ENCODE measurements around the gene SCUBE2. TPM values are rescaled to one million over a fixed set of nuclear protein-coding genes. Genes with fewer than 3 reads are reported as not detected.
"Not testable (repeated sequence)": the region's sequence is repeated elsewhere in the genome, so short reads cannot be mapped to it uniquely, and the experiment has no call there.

Gene SCUBE2
- total and polyA plus RNA-seq, 7 donors: 1.2 to 4.3 (median 1.7) TPM

DNA sequence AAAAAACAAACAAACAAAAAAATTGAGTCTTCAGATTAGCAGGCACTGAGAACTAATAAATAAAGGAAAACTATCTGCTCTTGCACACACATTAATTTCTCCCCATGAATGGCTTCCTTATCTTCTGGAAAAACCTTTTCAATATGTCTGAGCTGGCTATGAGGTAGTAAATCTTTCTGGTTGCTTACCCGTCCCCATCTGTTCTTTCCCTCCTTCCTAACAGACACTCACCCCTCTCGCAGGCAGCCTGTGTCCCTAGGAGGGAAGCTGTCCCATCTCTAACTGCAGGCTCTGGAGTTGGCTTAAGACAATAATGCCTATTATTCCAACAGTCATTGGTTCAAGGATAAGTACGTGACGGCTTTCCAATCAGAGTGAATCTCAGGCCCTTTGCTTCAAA lies 8.2 kb upstream of the SCUBE2 start:
- TF ChIP-seq, protein P1, sequence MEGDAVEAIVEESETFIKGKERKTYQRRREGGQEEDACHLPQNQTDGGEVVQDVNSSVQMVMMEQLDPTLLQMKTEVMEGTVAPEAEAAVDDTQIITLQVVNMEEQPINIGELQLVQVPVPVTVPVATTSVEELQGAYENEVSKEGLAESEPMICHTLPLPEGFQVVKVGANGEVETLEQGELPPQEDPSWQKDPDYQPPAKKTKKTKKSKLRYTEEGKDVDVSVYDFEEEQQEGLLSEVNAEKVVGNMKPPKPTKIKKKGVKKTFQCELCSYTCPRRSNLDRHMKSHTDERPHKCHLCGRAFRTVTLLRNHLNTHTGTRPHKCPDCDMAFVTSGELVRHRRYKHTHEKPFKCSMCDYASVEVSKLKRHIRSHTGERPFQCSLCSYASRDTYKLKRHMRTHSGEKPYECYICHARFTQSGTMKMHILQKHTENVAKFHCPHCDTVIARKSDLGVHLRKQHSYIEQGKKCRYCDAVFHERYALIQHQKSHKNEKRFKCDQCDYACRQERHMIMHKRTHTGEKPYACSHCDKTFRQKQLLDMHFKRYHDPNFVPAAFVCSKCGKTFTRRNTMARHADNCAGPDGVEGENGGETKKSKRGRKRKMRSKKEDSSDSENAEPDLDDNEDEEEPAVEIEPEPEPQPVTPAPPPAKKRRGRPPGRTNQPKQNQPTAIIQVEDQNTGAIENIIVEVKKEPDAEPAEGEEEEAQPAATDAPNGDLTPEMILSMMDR (IDR thresholded peaks at IDR 0.05): no peak
- ATAC-seq (no peak), DNase-seq (no peak)
- WGBS, 3 donors: 75 to 84% (median 79%) methylated on average over 4 of the region's 4 CpGs
- H3K36me3 ChIP-seq (ENCODE audit: insufficient read depth in 1 of 2, low read depth in 1 of 2): no peaks in the 10 kb centered on the region
- no peak overlapping the region for H3K27ac ChIP-seq
- no peaks in the 10 kb centered on the region for H3K9me3 ChIP-seq
- H3K4me3 ChIP-seq: no peak overlapping the region
- H3K4me1 ChIP-seq: no peaks in the 10 kb centered on the region
- intact Hi-C loops (cut with DNase I): no loop called here
- peaks cover 0 to 2% (median 0%) of the 10 kb centered on the region in 3 donors for H3K27me3 ChIP-seq (ENCODE audit: insufficient read depth in 3 of 3, low read length in 2 of 3)

DNA sequence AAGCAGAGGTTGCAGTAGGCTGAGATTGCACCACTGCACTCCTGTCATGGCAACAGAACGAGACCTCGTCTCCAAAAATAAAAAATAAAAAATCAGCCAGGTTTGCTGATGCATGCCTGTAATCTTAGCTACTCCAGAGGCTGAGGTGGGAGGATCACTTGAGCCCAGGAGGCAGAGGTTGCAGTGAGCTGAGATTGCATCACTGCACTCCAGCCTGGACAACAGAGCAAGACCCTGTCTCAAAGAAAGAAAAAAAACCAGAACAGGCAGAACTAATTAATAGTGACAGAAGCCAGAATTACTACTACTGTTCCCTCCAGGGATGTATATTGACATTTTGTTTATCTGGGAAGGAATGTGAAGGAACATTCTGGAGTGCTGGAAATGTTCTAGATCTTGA lies 7.1 kb upstream of the SCUBE2 start:
- H3K27me3 ChIP-seq (ENCODE audit: insufficient read depth in 3 of 3, low read length in 2 of 3); H3K36me3 ChIP-seq (ENCODE audit: insufficient read depth in 1 of 2, low read depth in 1 of 2); DNase-seq; ATAC-seq; H3K4me1 ChIP-seq; H3K27ac ChIP-seq; H3K4me3 ChIP-seq; H3K9me3 ChIP-seq; intact Hi-C loops (cut with DNase I): not testable (repeated sequence)
- WGBS, 3 donors: 63 to 98% (median 70%) methylated on average over 2 of the region's 2 CpGs

DNA sequence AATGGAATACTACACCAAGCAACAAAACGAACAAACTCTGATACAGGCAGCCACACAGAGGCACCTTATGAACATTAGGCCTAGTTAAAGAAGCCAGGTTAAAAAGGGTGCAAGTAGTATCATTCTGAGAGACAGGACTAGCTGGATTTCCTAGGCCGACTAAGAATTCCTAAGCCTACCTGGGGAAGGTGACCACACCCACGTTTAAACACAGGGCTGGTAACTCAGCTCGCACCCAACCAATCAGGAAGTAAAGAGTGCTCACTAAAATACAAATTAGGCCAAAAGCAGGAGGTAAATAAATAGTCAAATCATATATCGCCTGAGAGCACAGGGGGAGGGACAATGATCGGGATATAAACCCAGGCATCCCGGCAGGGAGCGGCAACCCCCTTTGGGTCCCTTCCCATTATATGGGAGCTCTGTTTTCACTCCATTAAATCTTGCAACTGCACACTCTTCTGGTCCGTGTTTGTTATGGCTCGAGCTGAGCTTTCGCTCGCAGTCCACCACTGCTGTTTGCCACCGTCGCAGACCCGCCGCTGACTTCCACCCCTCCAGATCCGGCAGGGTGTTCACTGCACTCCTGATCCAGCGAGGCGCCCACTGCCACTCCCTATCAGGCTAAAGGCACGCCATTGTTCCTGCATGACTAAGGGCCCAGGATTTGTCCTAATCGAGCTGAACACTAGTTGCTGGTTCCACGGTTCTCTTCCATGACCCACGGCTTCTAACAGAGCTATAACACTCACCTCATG lies 6.0 kb upstream of the SCUBE2 start:
- DNase-seq; H3K36me3 ChIP-seq (ENCODE audit: insufficient read depth in 1 of 2, low read depth in 1 of 2); ATAC-seq; intact Hi-C loops (cut with DNase I); H3K27ac ChIP-seq; H3K4me1 ChIP-seq; H3K27me3 ChIP-seq (ENCODE audit: insufficient read depth in 3 of 3, low read length in 2 of 3); H3K4me3 ChIP-seq; H3K9me3 ChIP-seq: not testable (repeated sequence)
- 88 to 93% (median 91%) methylated on average over 23 of the region's 23 CpGs for WGBS, 3 donors

DNA sequence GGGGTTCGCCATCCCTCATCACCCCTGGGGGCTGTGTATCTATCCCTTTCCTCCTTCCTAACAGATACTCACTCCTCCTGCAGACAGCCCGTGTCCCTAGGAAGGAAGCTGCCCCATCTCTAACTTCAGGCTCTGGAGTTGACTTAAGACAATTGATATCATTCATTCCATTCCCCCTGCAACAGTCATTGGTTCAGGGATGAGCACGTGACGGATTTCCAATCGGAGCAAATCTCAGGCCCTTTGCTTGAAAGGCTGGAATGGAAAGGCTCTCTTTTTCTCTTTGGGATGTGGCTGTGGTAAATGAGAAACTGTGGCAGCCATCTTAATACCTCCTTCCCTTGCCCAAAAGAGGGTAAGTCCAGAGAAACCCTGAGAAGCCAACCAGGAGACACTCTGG lies 5.0 kb upstream of the SCUBE2 start:
- intact Hi-C loops (cut with DNase I): no loop called here
- Histone ChIP-seq H3K4me3 (no peak overlapping the region), H3K27me3 (ENCODE audit: insufficient read depth in 3 of 3, low read length in 2 of 3) (peaks cover 0 to 17% (median 4%) of the 10 kb centered on the region in 3 donors), H3K4me1 (no peaks in the 10 kb centered on the region), H3K36me3 (ENCODE audit: insufficient read depth in 1 of 2, low read depth in 1 of 2) (no peaks in the 10 kb centered on the region), H3K27ac (no peak overlapping the region), H3K9me3 (no peaks in the 10 kb centered on the region)
- TF ChIP-seq, protein P1 (IDR thresholded peaks at IDR 0.05): no peak
- ATAC-seq (no peak), DNase-seq (no peak)
- 92 to 95% (median 95%) methylated on average over 5 of the region's 5 CpGs for WGBS, 3 donors

DNA sequence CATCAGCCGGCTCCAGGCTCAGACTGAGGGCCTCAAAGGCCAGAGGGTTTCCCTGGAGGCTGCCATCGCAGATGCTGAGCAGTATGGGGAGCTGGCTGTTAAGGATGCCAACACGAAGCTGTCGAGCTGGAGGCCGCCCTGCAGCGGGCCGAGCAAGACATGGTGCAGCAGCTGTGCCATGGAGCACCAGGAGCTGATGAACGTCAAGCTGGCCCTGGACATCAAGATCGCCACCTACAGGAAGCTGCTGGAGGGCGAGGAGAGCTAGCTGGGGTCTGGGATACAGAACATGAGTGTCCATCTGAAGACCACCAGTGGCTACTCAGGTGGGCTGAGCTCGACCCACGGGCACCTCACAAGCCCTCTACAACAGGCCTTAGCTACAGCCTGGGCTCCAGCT lies 4.0 kb upstream of the SCUBE2 start:
- H3K27ac ChIP-seq: no peak overlapping the region
- H3K27me3 ChIP-seq (ENCODE audit: insufficient read depth in 3 of 3, low read length in 2 of 3): peaks cover 0 to 27% (median 4%) of the 10 kb centered on the region in 3 donors
- H3K9me3 ChIP-seq: no peaks in the 10 kb centered on the region
- H3K4me3 ChIP-seq: no peak overlapping the region
- no peaks in the 10 kb centered on the region for H3K4me1 ChIP-seq
- 69 to 74% (median 71%) methylated on average over 12 of the region's 12 CpGs for whole genome bisulfite sequencing, 3 donors
- no peaks in the 10 kb centered on the region for H3K36me3 ChIP-seq (ENCODE audit: insufficient read depth in 1 of 2, low read depth in 1 of 2)
- DNase-seq (no peak), ATAC-seq (no peak)
- intact Hi-C loops (cut with DNase I): no loop called here
- TF ChIP-seq, protein P1 (IDR thresholded peaks at IDR 0.05): no peak
